ENCODE data around the gene C10orf67. TPM values are rescaled to one million over a fixed set of nuclear protein-coding genes. Genes with fewer than 3 reads are reported as not detected.

The C10orf67 gene
- total and polyA plus RNA-seq, 2 donors = not detected

- H3K4me3 ChIP-seq (ENCODE audit: low read depth, low read length) = no peak overlapping the region
- H3K36me3 ChIP-seq (ENCODE audit: insufficient read depth) = no peaks in the 10 kb centered on the region
- no peak for DNase-seq (ENCODE audit: extremely low spot score)
- 54% methylated on average over 14 of the region's 14 CpGs for WGBS
- H3K4me1 ChIP-seq (ENCODE audit: insufficient read depth) = no peaks in the 10 kb centered on the region
- no peak overlapping the region for H3K27ac ChIP-seq (ENCODE audit: low read depth)
Measured at GRCh38 chr10:23157239-23157681, 187.3 kb downstream of the C10orf67 start.

GRCh38 chr10:23156447-23157150, 188.0 kb downstream of the C10orf67 start:
- Histone ChIP-seq H3K27ac (ENCODE audit: low read depth) (no peak overlapping the region), H3K4me3 (ENCODE audit: low read depth, low read length) (no peak overlapping the region), H3K4me1 (ENCODE audit: insufficient read depth) (no peaks in the 10 kb centered on the region), H3K36me3 (ENCODE audit: insufficient read depth) (no peaks in the 10 kb centered on the region)
- WGBS = 65% methylated on average over 10 of the region's 10 CpGs
- DNase-seq (ENCODE audit: extremely low spot score) = no peak

GRCh38 chr10:23155169-23155568, 189.4 kb downstream of the C10orf67 start:
- WGBS = 83% methylated on average over 7 of the region's 7 CpGs
- no peak for DNase-seq (ENCODE audit: extremely low spot score)
- no peaks in the 10 kb centered on the region for H3K36me3 ChIP-seq (ENCODE audit: insufficient read depth)
- H3K4me3 ChIP-seq (ENCODE audit: low read depth, low read length) = no peak overlapping the region
- no peak overlapping the region for H3K27ac ChIP-seq (ENCODE audit: low read depth)
- no peaks in the 10 kb centered on the region for H3K4me1 ChIP-seq (ENCODE audit: insufficient read depth)

Small RNA genes within 50 kb of the gene (small RNA-seq; reads per million reads assigned to genes)
- gene MIR1254-2 (not detected), gene RF00561 (not detected)

Other genes starting within 250 kb of the C10orf67 start
- 15.5 TPM for gene MSRB2, start 249.2 kb downstream of the C10orf67 start, total RNA-seq
- gene MSRB2, start 249.2 kb downstream of the C10orf67 start, polyA plus RNA-seq = 35.4 TPM
- gene PTF1A, start 152.5 kb downstream of the C10orf67 start, total RNA-seq = not detected
- gene PTF1A, start 152.5 kb downstream of the C10orf67 start, polyA plus RNA-seq = not detected
- 13.5 TPM for gene OTUD1, start 94.3 kb upstream of the C10orf67 start, total RNA-seq
- 9.8 TPM for gene OTUD1, start 94.3 kb upstream of the C10orf67 start, polyA plus RNA-seq

Data from urinary bladder (tissue), 4 donors.